A673 (cell line): Measurements from ENCODE around the gene SUV39H1.

Experiments
- EZH2 ChIP-seq: fragments of 200-600 bp; sonication (generic); IDR thresholded peaks from 2 replicates; pipeline ENCODE4 v1.6.1; 2017; ENCODE audit warnings: borderline replicate concordance, low read depth, mild to moderate bottlenecking, mixed read lengths, antibody characterized with exemption, low read length; ENCODE audit not compliant: poor library complexity, severe bottlenecking
- TF ChIP-seq, protein P1 (sequence below): fragments of 300-800, 200-600 bp; sonication (generic); conservative IDR thresholded peaks from 2 replicates; pipeline ENCODE4 v1.5.1; 2017; ENCODE audit warnings: low read depth, mild to moderate bottlenecking, antibody characterized with exemption, low read length, moderate library complexity, mixed read lengths

DNA sequence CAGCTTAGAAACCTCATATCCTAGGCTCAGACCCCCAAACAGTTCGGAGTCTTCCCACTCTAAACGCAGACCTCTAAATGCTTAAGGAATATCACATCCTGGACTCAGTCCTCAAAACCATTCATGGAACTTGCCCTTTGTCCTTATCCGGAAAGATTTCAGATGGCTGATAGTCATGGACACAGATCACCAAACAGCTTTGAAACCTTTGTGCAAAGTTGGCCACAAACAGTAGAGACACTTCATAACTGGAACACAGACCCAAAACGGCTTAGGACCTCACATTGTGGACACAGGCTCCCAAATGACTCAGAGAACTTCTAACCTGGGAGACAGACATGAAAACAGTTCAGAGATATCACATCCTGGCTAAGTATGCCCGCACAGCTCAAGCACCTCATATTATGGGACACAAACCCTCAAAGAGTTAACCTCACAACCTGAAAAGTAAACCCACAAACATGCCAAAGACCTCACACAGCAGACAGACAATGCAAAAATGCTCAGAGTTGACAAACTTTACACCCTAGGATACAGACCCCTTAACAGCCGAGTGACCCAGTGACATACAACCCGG, 15.5 kb downstream of the SUV39H1 start:
- no peak for TF ChIP-seq EZH2
- TF ChIP-seq, protein P1, sequence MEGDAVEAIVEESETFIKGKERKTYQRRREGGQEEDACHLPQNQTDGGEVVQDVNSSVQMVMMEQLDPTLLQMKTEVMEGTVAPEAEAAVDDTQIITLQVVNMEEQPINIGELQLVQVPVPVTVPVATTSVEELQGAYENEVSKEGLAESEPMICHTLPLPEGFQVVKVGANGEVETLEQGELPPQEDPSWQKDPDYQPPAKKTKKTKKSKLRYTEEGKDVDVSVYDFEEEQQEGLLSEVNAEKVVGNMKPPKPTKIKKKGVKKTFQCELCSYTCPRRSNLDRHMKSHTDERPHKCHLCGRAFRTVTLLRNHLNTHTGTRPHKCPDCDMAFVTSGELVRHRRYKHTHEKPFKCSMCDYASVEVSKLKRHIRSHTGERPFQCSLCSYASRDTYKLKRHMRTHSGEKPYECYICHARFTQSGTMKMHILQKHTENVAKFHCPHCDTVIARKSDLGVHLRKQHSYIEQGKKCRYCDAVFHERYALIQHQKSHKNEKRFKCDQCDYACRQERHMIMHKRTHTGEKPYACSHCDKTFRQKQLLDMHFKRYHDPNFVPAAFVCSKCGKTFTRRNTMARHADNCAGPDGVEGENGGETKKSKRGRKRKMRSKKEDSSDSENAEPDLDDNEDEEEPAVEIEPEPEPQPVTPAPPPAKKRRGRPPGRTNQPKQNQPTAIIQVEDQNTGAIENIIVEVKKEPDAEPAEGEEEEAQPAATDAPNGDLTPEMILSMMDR, result no peak
